Measurements from ENCODE around the gene URAD. TPM values are rescaled to one million over a fixed set of nuclear protein-coding genes. Genes with fewer than 3 reads are reported as not detected.
"Not testable (repeated sequence)": the region's sequence is repeated elsewhere in the genome, so short reads cannot be mapped to it uniquely, and the experiment has no call there.

The URAD gene
- total RNA-seq, 1 experiment from 2014 or later = not detected

GRCh38 chr13:27969082-27969865, 19.2 kb downstream of the URAD start, which contains the start of gene CDX2:
TSS of gene CDX2 (minus strand) at chr13:27969315. CDS start at chr13:27969006, 309 bp downstream.
- peaks cover 5% of the 10 kb centered on the region; the same call in 1 of the 2 replicates for H3K4me1 ChIP-seq
- H3K27me3 ChIP-seq = peaks cover 6% of the 10 kb centered on the region
- no peak within 1 kb of the TSS for H3K4me3 ChIP-seq
- no peak for DNase-seq
- no peaks in the 10 kb centered on the region for H3K9me3 ChIP-seq (replicated peaks)
- no peaks in the 10 kb centered on the region for H3K36me3 ChIP-seq
- H3K27ac ChIP-seq = no peak within 1 kb of the TSS

GRCh38 chr13:27968316-27969081, 20.0 kb downstream of the URAD start:
- Histone ChIP-seq H3K27ac (no peak overlapping the region), H3K36me3 (no peaks in the 10 kb centered on the region), H3K27me3 (peaks cover 10% of the 10 kb centered on the region; the same call in 1 of the 2 replicates), H3K4me1 (peaks cover 4% of the 10 kb centered on the region; the same call in 1 of the 2 replicates), H3K4me3 (no peak overlapping the region), H3K9me3 (replicated peaks) (no peaks in the 10 kb centered on the region)
- no peak for DNase-seq

GRCh38 chr13:27967736-27968315, 20.7 kb downstream of the URAD start:
- H3K9me3 ChIP-seq (replicated peaks) = no peaks in the 10 kb centered on the region
- H3K27ac ChIP-seq = no peak overlapping the region
- peaks cover 10% of the 10 kb centered on the region; the same call in 1 of the 2 replicates for H3K27me3 ChIP-seq
- no peak overlapping the region for H3K4me3 ChIP-seq
- no peaks in the 10 kb centered on the region for H3K36me3 ChIP-seq
- H3K4me1 ChIP-seq = no peaks in the 10 kb centered on the region
- DNase-seq = no peak

- Histone ChIP-seq H3K4me1 (no peaks in the 10 kb centered on the region), H3K27ac (no peak overlapping the region), H3K4me3 (no peak overlapping the region), H3K27me3 (peaks cover 10% of the 10 kb centered on the region; the same call in 1 of the 2 replicates), H3K36me3 (no peaks in the 10 kb centered on the region), H3K9me3 (replicated peaks) (no peaks in the 10 kb centered on the region)
- DNase-seq = no peak
Observed at GRCh38 chr13:27967203-27967735, 21.2 kb downstream of the URAD start.

- Histone ChIP-seq H3K4me1 (no peaks in the 10 kb centered on the region), H3K36me3 (no peaks in the 10 kb centered on the region), H3K27me3 (peaks cover 10% of the 10 kb centered on the region; the same call in 1 of the 2 replicates), H3K4me3 (no peak overlapping the region), H3K27ac (no peak overlapping the region), H3K9me3 (replicated peaks) (no peaks in the 10 kb centered on the region)
- DNase-seq = no peak
Observed at GRCh38 chr13:27966641-27967202, 21.8 kb downstream of the URAD start.

GRCh38 chr13:27965740-27966640, 22.5 kb downstream of the URAD start:
- no peak for DNase-seq
- H3K27ac ChIP-seq = no peak overlapping the region
- no peak overlapping the region for H3K4me3 ChIP-seq
- no peaks in the 10 kb centered on the region for H3K4me1 ChIP-seq
- H3K9me3 ChIP-seq (replicated peaks) = no peaks in the 10 kb centered on the region
- H3K36me3 ChIP-seq = no peaks in the 10 kb centered on the region
- peaks cover 10% of the 10 kb centered on the region; the same call in 1 of the 2 replicates for H3K27me3 ChIP-seq

- no peaks in the 10 kb centered on the region for H3K4me1 ChIP-seq
- H3K4me3 ChIP-seq = no peak overlapping the region
- DNase-seq = no peak
- no peak overlapping the region for H3K27ac ChIP-seq
- H3K27me3 ChIP-seq = peaks cover 10% of the 10 kb centered on the region; the same call in 1 of the 2 replicates
- H3K36me3 ChIP-seq = no peaks in the 10 kb centered on the region
- H3K9me3 ChIP-seq (replicated peaks) = no peaks in the 10 kb centered on the region
Observed at GRCh38 chr13:27965343-27965739, 23.2 kb downstream of the URAD start.

- Histone ChIP-seq H3K4me3 (no peak overlapping the region), H3K9me3 (replicated peaks) (no peaks in the 10 kb centered on the region), H3K27ac (no peak overlapping the region), H3K4me1 (no peaks in the 10 kb centered on the region), H3K36me3 (no peaks in the 10 kb centered on the region), H3K27me3 (peaks cover 10% of the 10 kb centered on the region; the same call in 1 of the 2 replicates)
- DNase-seq = no peak
Observed at GRCh38 chr13:27964741-27965323, 23.7 kb downstream of the URAD start.

- DNase-seq; H3K27ac ChIP-seq; H3K9me3 ChIP-seq (replicated peaks); H3K36me3 ChIP-seq; H3K4me1 ChIP-seq; H3K4me3 ChIP-seq; H3K27me3 ChIP-seq: not testable (repeated sequence)
Observed at GRCh38 chr13:27964206-27964605, 24.3 kb downstream of the URAD start.

GRCh38 chr13:27963491-27963890, 25.0 kb downstream of the URAD start:
- Histone ChIP-seq H3K36me3 (no peaks in the 10 kb centered on the region), H3K27me3 (peaks cover 10% of the 10 kb centered on the region; the same call in 1 of the 2 replicates), H3K27ac (no peak overlapping the region), H3K4me3 (no peak overlapping the region), H3K4me1 (no peaks in the 10 kb centered on the region), H3K9me3 (replicated peaks) (no peaks in the 10 kb centered on the region)
- no peak for DNase-seq

- H3K27me3 ChIP-seq = peaks cover 10% of the 10 kb centered on the region; the same call in 1 of the 2 replicates
- no peak for DNase-seq
- H3K4me3 ChIP-seq = no peak overlapping the region
- H3K27ac ChIP-seq = no peak overlapping the region
- no peaks in the 10 kb centered on the region for H3K4me1 ChIP-seq
- no peaks in the 10 kb centered on the region for H3K36me3 ChIP-seq
- no peaks in the 10 kb centered on the region for H3K9me3 ChIP-seq (replicated peaks)
Observed at GRCh38 chr13:27962982-27963381, 25.5 kb downstream of the URAD start.

- DNase-seq = no peak
- H3K36me3 ChIP-seq = no peaks in the 10 kb centered on the region
- H3K4me1 ChIP-seq = no peaks in the 10 kb centered on the region
- no peaks in the 10 kb centered on the region for H3K9me3 ChIP-seq (replicated peaks)
- H3K4me3 ChIP-seq = no peak overlapping the region
- no peak overlapping the region for H3K27ac ChIP-seq
- peaks cover 10% of the 10 kb centered on the region; the same call in 1 of the 2 replicates for H3K27me3 ChIP-seq
Observed at GRCh38 chr13:27962128-27962841, 26.2 kb downstream of the URAD start.
